Upper lobe of left lung (tissue), 6 donors: ENCODE measurements around the gene TFR2. TPM values are rescaled to one million over a fixed set of nuclear protein-coding genes. Genes with fewer than 3 reads are reported as not detected.
A peak's percentile ranks its signal among the peaks of the same experiment; 100 is the strongest.

Source experiments
- ATAC-seq, 2 donors: fragments of 200-7000 bp; cut with Tn5 transposase; one replicate each; pipeline ENCODE4 v1.9.1; 2022; ENCODE audit warnings: mild to moderate bottlenecking in 2 of 2, moderate library complexity in 2 of 2; ENCODE audit not compliant: low FRiP score in 2 of 2
- DNase-seq, 2 donors: peaks; one replicate each; pipeline ENCODE4 v3.0.0-alpha.2; 2019 to 2020
- H3K27ac ChIP-seq, 4 donors: fragments of 200-600 bp; sonication (generic); one replicate each; pipeline ENCODE4 v1.5.1; 2016 to 2019
- H3K27me3 ChIP-seq, 4 donors: fragments of 200-600 bp; sonication (generic); one replicate each; pipeline ENCODE4 v1.5.1; 2017 to 2019
- H3K36me3 ChIP-seq, 4 donors: fragments of 200-600 bp; sonication (generic); one replicate each; pipeline ENCODE4 v1.5.1; 2016 to 2019
- H3K4me1 ChIP-seq, 4 donors: fragments of 200-600 bp; sonication (generic); one replicate each; pipeline ENCODE4 v1.5.1; 2018 to 2019
- H3K4me3 ChIP-seq, 4 donors: fragments of 200-600 bp; sonication (generic); one replicate each; pipeline ENCODE4 v1.5.1; 2017 to 2019; ENCODE audit warnings: mild to moderate bottlenecking in 2 of 4, moderate library complexity in 1 of 4
- H3K9me3 ChIP-seq, 4 donors: fragments of 200-600 bp; sonication (generic); one replicate each; pipeline ENCODE4 v1.5.1; 2018 to 2019
- EP300 ChIP-seq, 4 donors: sonication (generic); formaldehyde crosslinking; IDR thresholded peaks; one replicate each; pipeline ENCODE4 v1.5.1; 2017; ENCODE audit warnings: antibody characterized with exemption in 4 of 4, control low read depth in 2 of 4
- POLR2A ChIP-seq, 4 donors: fragments of 450-650 bp; IDR thresholded peaks; one replicate each; pipeline ENCODE4 v1.5.1; 2016 to 2017; ENCODE audit warnings: antibody characterized with exemption in 4 of 4, mild to moderate bottlenecking in 2 of 4
- POLR2AphosphoS5 ChIP-seq, 2 donors: sonication (generic); formaldehyde crosslinking; IDR thresholded peaks; one replicate each; pipeline ENCODE4 v1.5.1; 2017; ENCODE audit warnings: antibody characterized with exemption in 2 of 2
- WGBS, 2 donors: methylation state at CpG; one replicate each; pipeline ENCODE4 v1.1.5; 2017 to 2018; 5-methylcytosine and 5-hydroxymethylcytosine counted together
- total RNA-seq, 6 donors: library from RNA; depleted of rRNA in 4 of 6; stranded (reverse); fragments of >200 nt in 4 of 6; gene quantifications; one replicate each; pipeline versions ENCODE4 v1.1.0 to v1.2.1, GENCODE V29; 2016 to 2021
- TF ChIP-seq, protein P1 (sequence below), 6 experiments: fragments of 450-650 bp in 4 of 6; fragments of 200-600 bp in 2 of 6; sonication (generic) in 2 of 6; IDR thresholded peaks; one replicate each; pipeline ENCODE4 v1.5.1; 2016 to 2019; ENCODE audit warnings: antibody characterized with exemption in 6 of 6
- donor health status: DM: no; HTN: no; CAD: no; lungs with moderate emphysema.
- donor health status: DM: no; HTN: yes; CAD: no; lungs with severe emphysema.

TFR2 gene
- total RNA-seq, 6 donors from 2014 or later, result 0.20 to 2.1 (median 0.89) TPM; not detected in 1

DNA sequence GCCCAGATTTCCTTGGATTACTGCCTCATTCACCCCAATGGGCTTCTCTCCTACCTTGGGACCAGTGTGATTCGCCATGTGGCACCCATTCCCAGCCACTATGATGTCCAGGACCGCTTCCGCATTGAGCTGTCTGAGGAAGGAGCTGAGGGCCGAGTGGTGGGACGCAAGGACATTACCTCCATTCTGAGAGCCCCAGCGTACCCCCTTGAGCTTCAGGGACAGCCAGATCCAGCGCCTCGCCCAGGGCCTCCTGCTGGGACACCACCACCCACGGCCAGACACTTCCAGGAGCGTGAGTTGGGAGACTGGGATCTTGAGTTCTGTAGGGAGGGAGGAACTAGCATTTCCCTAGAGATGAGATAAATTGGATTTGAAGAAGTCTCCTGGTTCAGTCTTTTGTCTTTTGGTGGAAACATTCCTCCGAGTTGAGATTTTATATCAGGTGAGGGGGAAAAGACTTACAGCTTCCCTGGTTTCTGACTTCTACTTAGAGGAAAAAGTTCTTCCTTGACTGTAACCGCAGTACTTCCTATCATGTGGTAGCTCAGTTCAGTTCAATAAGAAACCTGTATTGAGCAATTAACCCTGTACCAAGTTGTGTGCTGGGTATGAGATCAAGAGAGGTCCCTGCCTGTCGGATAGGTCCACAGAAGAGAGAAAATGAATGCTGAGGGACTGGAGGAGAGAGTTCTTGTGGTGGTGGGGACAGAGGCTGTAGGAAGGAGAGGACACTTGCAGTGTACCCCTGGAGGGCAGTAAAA, 27.8 kb downstream of the TFR2 start:
- H3K36me3 ChIP-seq, result peaks cover 0 to 6% (median 3%) of the 10 kb centered on the region in 4 donors
- no peaks in the 10 kb centered on the region for H3K9me3 ChIP-seq
- peaks cover 8 to 17% (median 10%) of the 10 kb centered on the region in 4 donors for H3K4me1 ChIP-seq
- WGBS, 2 donors, result 82 to 86% methylated on average over 11 to 13 of the region's 13 CpGs
- DNase-seq (no peak), ATAC-seq (no peak)
- H3K27ac ChIP-seq, result no peak overlapping the region
- no peaks in the 10 kb centered on the region for H3K27me3 ChIP-seq
- H3K4me3 ChIP-seq, result peak overlapping the region in 3 of 4 donors; percentile 70 to 82 (median 81)
- TF ChIP-seq, protein P1, sequence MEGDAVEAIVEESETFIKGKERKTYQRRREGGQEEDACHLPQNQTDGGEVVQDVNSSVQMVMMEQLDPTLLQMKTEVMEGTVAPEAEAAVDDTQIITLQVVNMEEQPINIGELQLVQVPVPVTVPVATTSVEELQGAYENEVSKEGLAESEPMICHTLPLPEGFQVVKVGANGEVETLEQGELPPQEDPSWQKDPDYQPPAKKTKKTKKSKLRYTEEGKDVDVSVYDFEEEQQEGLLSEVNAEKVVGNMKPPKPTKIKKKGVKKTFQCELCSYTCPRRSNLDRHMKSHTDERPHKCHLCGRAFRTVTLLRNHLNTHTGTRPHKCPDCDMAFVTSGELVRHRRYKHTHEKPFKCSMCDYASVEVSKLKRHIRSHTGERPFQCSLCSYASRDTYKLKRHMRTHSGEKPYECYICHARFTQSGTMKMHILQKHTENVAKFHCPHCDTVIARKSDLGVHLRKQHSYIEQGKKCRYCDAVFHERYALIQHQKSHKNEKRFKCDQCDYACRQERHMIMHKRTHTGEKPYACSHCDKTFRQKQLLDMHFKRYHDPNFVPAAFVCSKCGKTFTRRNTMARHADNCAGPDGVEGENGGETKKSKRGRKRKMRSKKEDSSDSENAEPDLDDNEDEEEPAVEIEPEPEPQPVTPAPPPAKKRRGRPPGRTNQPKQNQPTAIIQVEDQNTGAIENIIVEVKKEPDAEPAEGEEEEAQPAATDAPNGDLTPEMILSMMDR (IDR thresholded peaks at IDR 0.05), result no peak
- no peak for TF ChIP-seq POLR2A (IDR thresholded peaks at IDR 0.05)
- no peak for TF ChIP-seq POLR2AphosphoS5 (IDR thresholded peaks at IDR 0.05)
- TF ChIP-seq EP300 (IDR thresholded peaks at IDR 0.05), result no peak

DNA sequence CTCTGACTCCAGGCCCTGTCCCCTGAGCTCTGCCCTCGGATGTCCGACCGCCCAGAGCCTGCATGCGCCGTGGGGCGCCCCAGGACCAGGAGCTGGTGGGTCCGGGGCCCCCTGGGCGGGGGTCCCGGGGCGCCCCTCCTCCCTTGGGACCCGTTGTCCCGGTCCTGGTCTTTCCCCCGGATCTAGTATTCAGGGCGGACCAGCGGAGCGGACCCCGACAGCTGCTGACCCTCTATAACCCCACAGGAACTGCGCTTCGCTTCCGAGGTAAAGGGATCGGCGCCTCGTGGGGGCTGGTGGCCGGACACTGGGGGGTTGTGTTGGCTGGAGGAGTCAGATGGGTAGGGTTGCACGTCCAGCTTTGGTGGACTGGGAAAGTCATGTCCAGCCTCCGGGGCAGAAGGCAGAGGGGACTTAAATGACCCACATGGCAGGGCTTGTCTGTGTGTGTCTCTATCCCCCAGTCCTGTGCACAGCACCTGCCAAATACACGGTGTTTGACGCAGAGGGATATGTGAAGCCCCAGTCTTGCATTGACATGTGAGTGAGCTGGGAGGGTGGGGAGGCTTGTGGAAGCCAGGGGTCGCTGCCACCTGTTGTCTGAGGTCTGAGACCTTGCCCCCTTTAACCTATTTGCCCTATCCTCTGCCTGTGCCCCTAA, 28.5 kb downstream of the TFR2 start:
- ATAC-seq (peak; percentile 1 to 2), DNase-seq (no peak)
- Histone ChIP-seq H3K36me3 (peaks cover 0 to 6% (median 3%) of the 10 kb centered on the region in 4 donors), H3K9me3 (no peaks in the 10 kb centered on the region), H3K4me1 (peaks cover 8 to 17% (median 10%) of the 10 kb centered on the region in 4 donors), H3K27ac (peak overlapping the region; percentile 80 to 94 (median 90)), H3K4me3 (peak overlapping the region; percentile 37 to 82 (median 76)), H3K27me3 (no peaks in the 10 kb centered on the region)
- TF ChIP-seq POLR2A (IDR thresholded peaks at IDR 0.05), result no peak
- TF ChIP-seq EP300 (IDR thresholded peaks at IDR 0.05), result no peak
- TF ChIP-seq, protein P1 (IDR thresholded peaks at IDR 0.05), result no peak
- TF ChIP-seq POLR2AphosphoS5 (IDR thresholded peaks at IDR 0.05), result no peak
- WGBS, 2 donors, result 8 to 11% methylated on average over 3 to 17 of the region's 29 CpGs

DNA sequence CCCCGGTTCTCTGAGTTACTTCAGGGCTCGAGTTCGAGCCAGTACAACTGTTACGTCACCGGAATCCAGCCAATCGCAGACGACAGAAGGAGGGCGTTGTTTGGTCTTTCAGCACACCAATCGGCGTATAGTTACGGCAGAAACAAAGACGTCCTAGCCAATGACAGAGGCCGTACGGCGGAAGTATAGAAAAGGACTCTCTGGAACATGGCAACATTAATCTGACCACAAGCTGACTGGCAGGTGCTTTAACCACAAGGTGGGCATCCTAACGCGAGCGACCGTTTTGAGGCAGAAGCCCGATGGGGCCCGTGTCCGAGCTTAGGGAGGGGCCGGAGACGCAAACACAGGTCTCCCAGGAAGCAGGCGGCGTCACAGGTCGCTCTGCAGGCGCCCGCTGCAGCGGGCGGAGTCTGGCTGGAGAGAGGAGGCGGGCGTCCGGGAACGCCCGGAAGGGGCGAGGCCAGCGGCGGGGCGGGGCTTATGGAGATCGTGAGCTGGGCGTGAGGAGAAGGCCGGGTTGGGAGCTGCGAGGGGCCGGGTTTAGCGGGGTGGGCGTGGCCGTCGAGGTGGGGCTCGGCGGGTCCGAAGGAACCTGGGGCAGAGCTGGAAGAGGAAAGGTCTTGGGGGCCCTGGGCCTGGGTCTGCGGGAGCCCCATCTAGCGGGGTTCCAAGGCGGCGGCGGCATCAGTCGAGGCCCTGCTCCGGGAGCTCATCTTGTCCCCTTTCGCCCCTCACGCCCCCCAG, 29.2 kb downstream of the TFR2 start, which contains the start of gene MOSPD3:
TSS of gene MOSPD3 (plus strand) at position 558 of the 747 bp plus-strand sequence. CDS start 252 bp downstream, outside the sequence.
- peak within 1 kb of the TSS; percentile 80 to 94 (median 90) for H3K27ac ChIP-seq
- ATAC-seq, result peak; percentile 98
- 0 to 1% methylated on average over 24 to 59 of the region's 61 CpGs for WGBS, 2 donors
- H3K9me3 ChIP-seq, result no peaks in the 10 kb centered on the region
- TF ChIP-seq POLR2AphosphoS5 (IDR thresholded peaks at IDR 0.05) (peak; percentile 85 to 86), POLR2A (IDR thresholded peaks at IDR 0.05) (peak; percentile 48 to 93 (median 88)), EP300 (IDR thresholded peaks at IDR 0.05) (no peak)
- TF ChIP-seq, protein P1 (IDR thresholded peaks at IDR 0.05), result peak in 3 of 6 experiments; percentile 28 to 46 (median 29)
- peaks cover 8 to 17% (median 10%) of the 10 kb centered on the region in 4 donors for H3K4me1 ChIP-seq
- peak; percentile 99 to 100 for DNase-seq
- H3K36me3 ChIP-seq, result peaks cover 0 to 6% (median 3%) of the 10 kb centered on the region in 4 donors
- H3K4me3 ChIP-seq, result peak within 1 kb of the TSS; percentile 37 to 82 (median 76)
- H3K27me3 ChIP-seq, result no peaks in the 10 kb centered on the region

DNA sequence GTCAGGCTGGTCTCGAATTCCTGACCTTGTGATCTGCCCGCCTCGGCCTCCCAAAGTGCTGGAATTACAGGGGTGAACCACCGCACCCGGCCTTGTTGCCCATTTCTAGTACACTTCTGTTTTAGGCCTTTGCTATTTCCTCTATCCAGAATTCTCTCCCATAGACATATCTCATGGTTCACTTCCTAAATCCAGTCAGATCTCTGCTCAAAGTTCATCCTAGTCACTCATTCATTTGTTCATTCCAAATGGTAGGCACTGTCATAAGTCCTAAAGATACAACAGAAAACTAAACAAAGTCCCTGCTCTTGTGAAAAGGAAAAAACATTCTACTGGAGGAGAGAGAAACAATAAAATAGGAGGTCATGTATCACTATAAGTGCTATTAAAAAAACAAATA, 31.4 kb downstream of the TFR2 start:
- peaks cover 0 to 3% (median under 1%) of the 10 kb centered on the region in 4 donors for H3K36me3 ChIP-seq
- DNase-seq (no peak), ATAC-seq (no peak)
- H3K27me3 ChIP-seq, result no peaks in the 10 kb centered on the region
- H3K4me3 ChIP-seq, result no peak overlapping the region
- peaks cover 16 to 28% (median 18%) of the 10 kb centered on the region in 4 donors for H3K4me1 ChIP-seq
- H3K27ac ChIP-seq, result no peak overlapping the region
- TF ChIP-seq POLR2A (IDR thresholded peaks at IDR 0.05) (no peak), POLR2AphosphoS5 (IDR thresholded peaks at IDR 0.05) (no peak), EP300 (IDR thresholded peaks at IDR 0.05) (no peak)
- TF ChIP-seq, protein P1 (IDR thresholded peaks at IDR 0.05), result no peak
- 83 to 91% methylated on average over 5 of the region's 5 CpGs for WGBS, 2 donors
- no peaks in the 10 kb centered on the region for H3K9me3 ChIP-seq
